HUES48 (cell line): ENCODE measurements around the gene DNAAF1.

Experiments used
- H3K27ac ChIP-seq: one replicate; pipeline ENCODE4 v1.7.0; 2013; ENCODE audit warnings: low read depth, low read length, inconsistent platforms
- H3K27me3 ChIP-seq: 2 replicates; pipeline ENCODE4 v1.6.1; 2013; ENCODE audit warnings: mild to moderate bottlenecking, low read length; ENCODE audit not compliant: control insufficient read depth, insufficient read depth
- H3K36me3 ChIP-seq: 2 replicates; pipeline ENCODE4 v1.6.1; 2013; ENCODE audit warnings: low read length; ENCODE audit not compliant: control insufficient read depth, insufficient read depth
- H3K4me1 ChIP-seq: 2 replicates; pipeline ENCODE4 v1.6.1; 2013; ENCODE audit warnings: mild to moderate bottlenecking, low read length; ENCODE audit not compliant: control insufficient read depth, insufficient read depth
- H3K4me3 ChIP-seq: 2 replicates; pipeline ENCODE4 v1.5.1; 2013; ENCODE audit warnings: mild to moderate bottlenecking, low read depth, low read length
- H3K9ac ChIP-seq: 2 replicates; pipeline ENCODE4 v1.6.1; 2013; ENCODE audit warnings: mild to moderate bottlenecking, low read depth, low read length, moderate library complexity
- H3K9me3 ChIP-seq: 2 replicates; pipeline ENCODE4 v1.6.1; 2013; ENCODE audit warnings: low read length; ENCODE audit not compliant: control insufficient read depth, insufficient read depth

The DNAAF1 gene

GRCh38 chr16:84161801-84162200 is 16.7 kb downstream of the DNAAF1 start:
- Histone ChIP-seq H3K9ac (no peak overlapping the region), H3K27me3 (peaks cover 4% of the 10 kb centered on the region; the same call in 1 of the 2 replicates), H3K9me3 (no peaks in the 10 kb centered on the region)

GRCh38 chr16:84165746-84166145 is 20.6 kb downstream of the DNAAF1 start:
- H3K27me3 ChIP-seq: peaks cover 4% of the 10 kb centered on the region; the same call in 1 of the 2 replicates
- no peaks in the 10 kb centered on the region for H3K9me3 ChIP-seq
- H3K36me3 ChIP-seq: no peaks in the 10 kb centered on the region
- H3K27ac ChIP-seq: no peak overlapping the region
- no peak overlapping the region for H3K4me3 ChIP-seq
- H3K4me1 ChIP-seq: peaks cover 3% of the 10 kb centered on the region; the same call in 1 of the 2 replicates
- no peak overlapping the region for H3K9ac ChIP-seq

More at GRCh38 chr16:84161801-84162200, 16.7 kb downstream of the DNAAF1 start:
- H3K4me1 ChIP-seq: no peaks in the 10 kb centered on the region
- no peak overlapping the region for H3K27ac ChIP-seq
- no peaks in the 10 kb centered on the region for H3K36me3 ChIP-seq
- H3K4me3 ChIP-seq: no peak overlapping the region

GRCh38 chr16:84166796-84167695 is 21.9 kb downstream of the DNAAF1 start:
- Histone ChIP-seq H3K9me3 (no peaks in the 10 kb centered on the region), H3K4me1 (peaks cover 3% of the 10 kb centered on the region; the same call in 1 of the 2 replicates), H3K36me3 (no peaks in the 10 kb centered on the region), H3K27me3 (peaks cover 4% of the 10 kb centered on the region; the same call in 1 of the 2 replicates), H3K4me3 (no peak overlapping the region), H3K9ac (no peak overlapping the region), H3K27ac (no peak overlapping the region)

- no peaks in the 10 kb centered on the region for H3K36me3 ChIP-seq
- H3K27me3 ChIP-seq: no peaks in the 10 kb centered on the region
- peaks cover 3% of the 10 kb centered on the region; the same call in 1 of the 2 replicates for H3K4me1 ChIP-seq
- H3K9ac ChIP-seq: no peak overlapping the region
- H3K4me3 ChIP-seq: no peak overlapping the region
- no peak overlapping the region for H3K27ac ChIP-seq
- H3K9me3 ChIP-seq: no peaks in the 10 kb centered on the region
These were observed 24.7 kb downstream of the DNAAF1 start for GRCh38 chr16:84169765-84170310.

DNA sequence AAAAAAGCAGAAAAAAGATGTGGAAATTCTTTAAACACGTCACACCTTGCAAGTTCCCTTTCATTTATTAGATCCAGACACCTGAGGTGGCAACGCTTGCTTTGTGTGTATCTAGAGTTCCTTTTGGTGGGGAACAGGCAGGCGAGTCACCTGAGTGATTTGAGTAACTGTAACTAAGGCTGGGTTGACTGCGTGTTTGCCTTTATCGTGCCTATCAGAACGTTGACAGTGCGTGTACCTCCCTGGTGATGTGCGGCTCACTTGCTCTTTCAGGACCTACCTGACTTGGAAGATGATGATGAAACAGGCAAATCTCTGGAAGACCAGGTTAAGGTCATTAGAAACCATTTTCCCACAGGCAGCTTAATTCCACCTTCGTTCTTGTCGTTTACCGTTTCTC is 29.3 kb downstream of the DNAAF1 start:
- no peak overlapping the region for H3K9ac ChIP-seq
- no peak overlapping the region for H3K27ac ChIP-seq
- peaks cover 20% of the 10 kb centered on the region for H3K36me3 ChIP-seq
- H3K4me3 ChIP-seq: no peak overlapping the region
- H3K27me3 ChIP-seq: no peaks in the 10 kb centered on the region
- no peaks in the 10 kb centered on the region for H3K4me1 ChIP-seq
- H3K9me3 ChIP-seq: no peaks in the 10 kb centered on the region

- Histone ChIP-seq H3K27ac (no peak overlapping the region), H3K27me3 (no peaks in the 10 kb centered on the region), H3K9ac (no peak overlapping the region)
These were observed 30.4 kb downstream of the DNAAF1 start for GRCh38 chr16:84175350-84176081.

GRCh38 chr16:84176192-84177053 is 31.3 kb downstream of the DNAAF1 start:
- Histone ChIP-seq H3K27ac (no peak overlapping the region), H3K9ac (no peak overlapping the region), H3K36me3 (peaks cover 39% of the 10 kb centered on the region), H3K4me1 (no peaks in the 10 kb centered on the region), H3K27me3 (no peaks in the 10 kb centered on the region), H3K4me3 (no peak overlapping the region), H3K9me3 (no peaks in the 10 kb centered on the region)

More at GRCh38 chr16:84175350-84176081, 30.4 kb downstream of the DNAAF1 start:
- H3K9me3 ChIP-seq: no peaks in the 10 kb centered on the region
- no peak overlapping the region for H3K4me3 ChIP-seq
- peaks cover 30% of the 10 kb centered on the region for H3K36me3 ChIP-seq
- H3K4me1 ChIP-seq: no peaks in the 10 kb centered on the region

- H3K4me3 ChIP-seq: no peak overlapping the region
- H3K9me3 ChIP-seq: no peaks in the 10 kb centered on the region
- no peak overlapping the region for H3K27ac ChIP-seq
- no peak overlapping the region for H3K9ac ChIP-seq
- no peaks in the 10 kb centered on the region for H3K4me1 ChIP-seq
- H3K27me3 ChIP-seq: no peaks in the 10 kb centered on the region
- peaks cover 52% of the 10 kb centered on the region for H3K36me3 ChIP-seq
These were observed 32.6 kb downstream of the DNAAF1 start for GRCh38 chr16:84177741-84178073.

- no peaks in the 10 kb centered on the region for H3K27me3 ChIP-seq
- no peaks in the 10 kb centered on the region for H3K9me3 ChIP-seq
- H3K4me1 ChIP-seq: no peaks in the 10 kb centered on the region
- H3K27ac ChIP-seq: no peak overlapping the region
- H3K4me3 ChIP-seq: no peak overlapping the region
- H3K9ac ChIP-seq: no peak overlapping the region
- H3K36me3 ChIP-seq: peaks cover 58% of the 10 kb centered on the region
These were observed 33.1 kb downstream of the DNAAF1 start for GRCh38 chr16:84178146-84178765.
